H1 (cell line): ENCODE data around the gene PIEZO1. TPM values are rescaled to one million over a fixed set of nuclear protein-coding genes. Genes with fewer than 3 reads are reported as not detected.

Experiments
- CTCF ChIA-PET: fragments of 300-600 bp; sonication (Branson Sonifier 250); formaldehyde crosslinking; loops from one replicate; lab custom pipeline; 2021; ENCODE audit not compliant: partially characterized antibody; lab: Charles Lee
- POLR2A ChIA-PET: fragments of 300-600 bp; sonication (Branson Sonifier 250); formaldehyde crosslinking; loops from one replicate; lab custom pipeline; 2021; ENCODE audit warnings: inconsistent platforms; ENCODE audit not compliant: partially characterized antibody; lab: Charles Lee
- DNase-seq, 2 experiments: peaks; one replicate each; pipeline versions ENCODE4 v3.0.0 to v3.0.0-alpha.2; 2010 to 2022; ENCODE audit warnings: low spot score in 2 of 2, low read depth in 1 of 2, mixed read lengths in 1 of 2
- FAIRE-seq: peaks from 2 replicates; lab custom pipeline; 2011; peaks lifted over from hg19 to GRCh38; lab: Jason Lieb, UNC
- H2AFZ ChIP-seq: 2 replicates; pipeline ENCODE4 v1.8.1; 2012; ENCODE audit warnings: low read length, inconsistent platforms
- H2AK5ac ChIP-seq: 2 replicates; pipeline ENCODE4 v1.6.1; 2013; ENCODE audit warnings: low read depth, low read length
- H2BK120ac ChIP-seq: replicated peaks from 2 replicates; pipeline ENCODE3; 2013; ENCODE audit warnings: low read depth, low read length, inconsistent platforms
- H2BK12ac ChIP-seq: 2 replicates; pipeline ENCODE4 v1.6.1; 2013; ENCODE audit warnings: low read depth, low read length
- H2BK15ac ChIP-seq: 2 replicates; pipeline ENCODE4 v1.6.1; 2013; ENCODE audit warnings: low read length
- H2BK20ac ChIP-seq: 2 replicates; pipeline ENCODE4 v1.6.1; 2013; ENCODE audit warnings: low read length
- H2BK5ac ChIP-seq: 2 replicates; pipeline ENCODE4 v1.6.1; 2013; ENCODE audit warnings: low read depth, low read length
- H3K14ac ChIP-seq: 2 replicates; pipeline ENCODE4 v1.6.1; 2013; ENCODE audit warnings: inconsistent platforms; ENCODE audit not compliant: insufficient read length
- H3K18ac ChIP-seq: 2 replicates; pipeline ENCODE4 v1.6.1; 2013; ENCODE audit warnings: low read length; ENCODE audit errors: extremely low read depth
- H3K23ac ChIP-seq: 2 replicates; pipeline ENCODE4 v1.6.1; 2013; ENCODE audit warnings: inconsistent platforms; ENCODE audit not compliant: insufficient read length
- H3K23me2 ChIP-seq: 2 replicates; pipeline ENCODE4 v1.6.1; 2013; ENCODE audit warnings: low read depth, low read length
- H3K27ac ChIP-seq: 2 replicates; pipeline ENCODE4 v1.6.1; 2011; ENCODE audit warnings: low read depth, low read length, inconsistent platforms
- H3K27me3 ChIP-seq, 4 experiments: replicated peaks in 1 of 4; 1 replicate in 1 of 4; 2 replicates in 3 of 4; pipeline versions ENCODE4 v1.6.1 to v1.8.1; 2011 to 2013; ENCODE audit warnings: low read length in 3 of 4, mild to moderate bottlenecking in 3 of 4, inconsistent platforms in 2 of 4, mixed read lengths in 2 of 4, moderate library complexity in 1 of 4; ENCODE audit not compliant: control insufficient read depth in 3 of 4, insufficient read depth in 3 of 4; ENCODE audit errors: extremely low read depth in 1 of 4
- H3K36me3 ChIP-seq, 4 experiments: 2 replicates each; pipeline versions ENCODE4 v1.6.1 to v1.8.1; 2011 to 2013; ENCODE audit warnings: mild to moderate bottlenecking in 4 of 4, low read length in 3 of 4, moderate library complexity in 2 of 4, control low read depth in 1 of 4, inconsistent platforms in 1 of 4; ENCODE audit not compliant: insufficient read depth in 4 of 4, control insufficient read depth in 2 of 4
- H3K4ac ChIP-seq: replicated peaks from 2 replicates; pipeline ENCODE3; 2013; ENCODE audit warnings: low read length, low read depth, mixed read lengths, inconsistent platforms; ENCODE audit not compliant: insufficient read length
- H3K4me1 ChIP-seq, 4 experiments: replicated peaks in 1 of 4; 1 replicate in 1 of 4; 2 replicates in 3 of 4; pipeline versions ENCODE4 v1.6.1 to v1.8.1; 2011 to 2013; ENCODE audit warnings: low read length in 3 of 4, inconsistent platforms in 2 of 4, mixed read lengths in 1 of 4; ENCODE audit not compliant: insufficient read depth in 4 of 4, control insufficient read depth in 3 of 4
- H3K4me2 ChIP-seq, 2 experiments: 2 replicates each; pipeline versions ENCODE4 v1.6.1 to v1.8.1; 2011 to 2013; ENCODE audit warnings: low read depth in 2 of 2, low read length in 2 of 2, control low read depth in 1 of 2, inconsistent platforms in 1 of 2, mild to moderate bottlenecking in 1 of 2; ENCODE audit not compliant: insufficient read depth in 1 of 2
- H3K4me3 ChIP-seq, 4 experiments: fragments of 200-600, 300-600 bp in 1 of 4; sonication (generic), shearing (Covaris generic), sonication (Bioruptor Twin) in 1 of 4; 2 replicates each; pipeline versions ENCODE4 v1.5.1 to v1.8.1; 2011 to 2016; ENCODE audit warnings: low read length in 4 of 4, low read depth in 3 of 4, control low read depth in 2 of 4, inconsistent platforms in 2 of 4, mild to moderate bottlenecking in 2 of 4, mixed read lengths in 1 of 4, moderate library complexity in 1 of 4; ENCODE audit not compliant: insufficient read depth in 2 of 4; ENCODE audit errors: extremely low read depth in 1 of 4
- H3K56ac ChIP-seq: replicated peaks from 2 replicates; pipeline ENCODE3; 2013; ENCODE audit warnings: low read depth, mild to moderate bottlenecking, mixed read lengths, low read length, inconsistent platforms; ENCODE audit not compliant: insufficient read length
- H3K79me1 ChIP-seq: 2 replicates; pipeline ENCODE4 v1.6.1; 2013; ENCODE audit warnings: low read depth, low read length, control low read depth
- H3K79me2 ChIP-seq, 2 experiments: 2 replicates each; pipeline versions ENCODE4 v1.6.1 to v1.8.1; 2012 to 2013; ENCODE audit warnings: low read length in 2 of 2, mild to moderate bottlenecking in 2 of 2, inconsistent platforms in 1 of 2; ENCODE audit not compliant: insufficient read depth in 2 of 2, control insufficient read depth in 1 of 2
- H3K9ac ChIP-seq, 4 experiments: replicated peaks in 1 of 4; 1 replicate in 1 of 4; 2 replicates in 3 of 4; pipeline versions ENCODE4 v1.6.1 to v1.8.1; 2011 to 2013; ENCODE audit warnings: low read depth in 3 of 4, low read length in 3 of 4, control low read depth in 2 of 4, mild to moderate bottlenecking in 2 of 4, moderate library complexity in 2 of 4, inconsistent platforms in 1 of 4; ENCODE audit errors: extremely low read depth in 1 of 4
- H3K9me3 ChIP-seq, 2 experiments: 2 replicates each; pipeline versions ENCODE4 v1.6.1 to v1.8.1; 2012 to 2013; ENCODE audit warnings: mild to moderate bottlenecking in 2 of 2, moderate library complexity in 2 of 2, control low read depth in 1 of 2, inconsistent platforms in 1 of 2, low read depth in 1 of 2, low read length in 1 of 2, mixed read lengths in 1 of 2; ENCODE audit not compliant: insufficient read depth in 2 of 2
- H4K20me1 ChIP-seq, 2 experiments: replicated peaks in 1 of 2; 2 replicates each; pipeline versions ENCODE3 to v1.8.1; 2011 to 2013; ENCODE audit warnings: inconsistent platforms in 2 of 2, low read length in 2 of 2, mild to moderate bottlenecking in 1 of 2; ENCODE audit not compliant: insufficient read depth in 2 of 2, control insufficient read depth in 1 of 2
- H4K5ac ChIP-seq: 2 replicates; pipeline ENCODE4 v1.6.1; 2013; ENCODE audit warnings: low read length, low read depth, mixed read lengths, inconsistent platforms; ENCODE audit not compliant: insufficient read length
- H4K8ac ChIP-seq: 2 replicates; pipeline ENCODE4 v1.8.0; 2013; ENCODE audit warnings: mild to moderate bottlenecking, moderate library complexity, low read length, inconsistent platforms; ENCODE audit not compliant: insufficient read depth; ENCODE audit errors: extremely low read depth
- H4K91ac ChIP-seq: replicated peaks from 2 replicates; pipeline ENCODE3; 2013; ENCODE audit warnings: low read length, mixed read lengths, inconsistent platforms; ENCODE audit not compliant: insufficient read length
- ATF2 ChIP-seq: IDR thresholded peaks from 2 replicates; pipeline ENCODE4 v1.6.1; 2012; ENCODE audit warnings: low read length, inconsistent platforms
- BRCA1 ChIP-seq: IDR thresholded peaks from 2 replicates; pipeline ENCODE4 v1.6.1; 2012; ENCODE audit warnings: low read depth, low read length, improper control_type of control experiment
- EZH2 ChIP-seq: fragments of 200-600 bp; sonication (generic); IDR thresholded peaks from 2 replicates; pipeline ENCODE4 v1.7.1; 2012; ENCODE audit warnings: low read depth, mild to moderate bottlenecking, moderate library complexity, low read length, inconsistent platforms; ENCODE audit not compliant: severe bottlenecking
- KDM5A ChIP-seq: fragments of 200-600 bp; IDR thresholded peaks from 2 replicates; pipeline ENCODE4 v1.7.1; 2012; ENCODE audit warnings: mild to moderate bottlenecking, low read length, inconsistent platforms, mixed read lengths
- MAX ChIP-seq: IDR thresholded peaks from 2 replicates; pipeline ENCODE4 v1.6.1; 2012; ENCODE audit warnings: inconsistent platforms
- PHF8 ChIP-seq: fragments of 200-600 bp; sonication (generic); conservative IDR thresholded peaks from 2 replicates; pipeline ENCODE4 v1.7.1; 2012; ENCODE audit warnings: low read depth, mild to moderate bottlenecking, inconsistent platforms, low read length, moderate library complexity
- POLR2AphosphoS5 ChIP-seq: IDR thresholded peaks from 2 replicates; pipeline ENCODE4 v1.6.1; 2011; ENCODE audit warnings: low read depth, low read length
- RAD21 ChIP-seq, 2 experiments: IDR thresholded peaks in 1 of 2; conservative IDR thresholded peaks in 1 of 2; 2 replicates each; pipeline ENCODE4 v1.6.1; 2011; ENCODE audit warnings: low read depth in 2 of 2, low read length in 2 of 2, improper control_type of control experiment in 1 of 2, inconsistent platforms in 1 of 2, mild to moderate bottlenecking in 1 of 2, moderate library complexity in 1 of 2
- SIX5 ChIP-seq: IDR thresholded peaks from 2 replicates; pipeline ENCODE4 v1.6.1; 2011; ENCODE audit warnings: mild to moderate bottlenecking, low read depth, low read length
- WGBS, 2 experiments: shearing (Covaris generic) in 1 of 2; methylation state at CpG; one replicate each; pipeline versions ENCODE4 v1.1.6 to v1.1.7; 2013 to 2015; ENCODE audit warnings: low lambda C conversion rate in 2 of 2, mixed read lengths in 2 of 2, inconsistent platforms in 1 of 2, low coverage in 1 of 2, missing lambda C conversion rate in 1 of 2; ENCODE audit not compliant: insufficient replicate concordance in 2 of 2, insufficient coverage in 1 of 2, insufficient read length in 1 of 2; ENCODE audit errors: extremely low coverage in 1 of 2, missing lambda C conversion rate in 1 of 2; 5-methylcytosine and 5-hydroxymethylcytosine counted together
- polyA plus RNA-seq, 7 experiments: library from polyadenylated mRNA; depleted of rRNA in 3 of 7; stranded (reverse) in 5 of 7; unstranded in 2 of 7; fragments of >200 nt in 5 of 7; fragments of 200-250 nt in 2 of 7; gene quantifications; 1 replicate in 5 of 7; 2 replicates in 1 of 7; 4 replicates in 1 of 7; pipeline versions ENCODE4 v1.2.1 to v1.2.3, GENCODE V29; 2011 to 2013; ENCODE audit warnings: missing spikeins in 2 of 7, mixed read lengths in 2 of 7
- total RNA-seq: library from RNA; stranded (reverse); fragmentation: NEBNext Ultra II Directional; extraction: Animal tissue kit (Norgen Biotek cat#: 25700); gene quantifications from 2 replicates; pipeline ENCODE4 v1.2.1, GENCODE V29; 2021

The PIEZO1 gene
- total and polyA plus RNA-seq, 2 of the 8 experiments (the other 6 are each of a cell fraction or from before 2014, with no cell fraction given) = 42.3 to 67.5 TPM

- WGBS, 2 experiments = 93% methylated on average over 11 of the region's 11 CpGs; no CpG with 5 or more reads in 1 of the 2 experiments
- Histone ChIP-seq H3K23ac (no peak overlapping the region), H3K14ac (no peak overlapping the region), H3K79me1 (peaks cover 6% of the 10 kb centered on the region), H4K5ac (no peak overlapping the region), H2AK5ac (no peak overlapping the region), H2BK120ac (no peak overlapping the region), H3K9ac (no peak overlapping the region), H2AFZ (no peak overlapping the region), H3K4ac (no peak overlapping the region), H3K4me2 (no peak overlapping the region), H3K27ac (no peak overlapping the region), H4K91ac (no peak overlapping the region), H3K4me1 (peaks cover 10 to 62% (median 47%) of the 10 kb centered on the region in 4 experiments), H3K27me3 (no peaks in the 10 kb centered on the region), H2BK12ac (no peak overlapping the region), H3K18ac (no peak overlapping the region), H3K79me2 (peaks cover 0 to 4% of the 10 kb centered on the region in 2 experiments; a peak in 1 of 4 replicates), H3K56ac (no peak overlapping the region), H4K8ac (no peak overlapping the region), H3K4me3 (no peak overlapping the region), H4K20me1 (peaks cover 2 to 6% of the 10 kb centered on the region in 2 experiments), H3K23me2 (no peaks in the 10 kb centered on the region; the same call in 1 of the 2 replicates), H3K9me3 (no peaks in the 10 kb centered on the region), H2BK15ac (no peak overlapping the region), H2BK20ac (no peak overlapping the region), H3K36me3 (no peaks in the 10 kb centered on the region), H2BK5ac (no peak overlapping the region)
- ChIA-PET CTCF (interaction anchor here (0.7 to 25.0 kb wide), 7 partner anchors 7 to 50 kb away, joined by 3 to 251 read pairs (median 13); no protein-coding TSS in a partner anchor), POLR2A (interaction anchor here (0.7 to 1.8 kb wide), 7 partner anchors 8 to 43 kb away, joined by 3 to 5 read pairs (median 3); no protein-coding TSS in a partner anchor)
- FAIRE-seq (no peak), DNase-seq (no peak)
- TF ChIP-seq EZH2 = no peak
- no peak for TF ChIP-seq RAD21 (IDR thresholded peaks at IDR 0.05 in 1 of 2, conservative IDR thresholded peaks at IDR 0.05 in 1 of 2; ENCODE audit: low read depth in 2 of 2, low read length in 2 of 2)
- no peak for TF ChIP-seq MAX
- TF ChIP-seq KDM5A = no peak
- TF ChIP-seq PHF8 = no peak
- TF ChIP-seq SIX5 = no peak
- no peak for TF ChIP-seq ATF2
- TF ChIP-seq POLR2AphosphoS5 = no peak
- TF ChIP-seq BRCA1 = no peak
Observed at GRCh38 chr16:88766975-88767374, 18.0 kb downstream of the PIEZO1 start.
